OCI-LY3 (cell line): ENCODE measurements around the gene WNT7B.

Experiments
- H2AFZ ChIP-seq: fragments of 200-600, 300-600 bp; shearing (Covaris generic); 2 replicates; pipeline ENCODE4 v1.6.0; 2014; ENCODE audit warnings: antibody characterized with exemption, low read depth, low read length
- H3K27ac ChIP-seq: fragments of 200-600, 300-600 bp; sonication (generic); 2 replicates; pipeline ENCODE4 v1.5.1; 2014; ENCODE audit warnings: mild to moderate bottlenecking, low read length, moderate library complexity, mixed read lengths
- H3K27me3 ChIP-seq: fragments of 200-600, 300-600 bp; sonication (generic); 2 replicates; pipeline ENCODE4 v1.6.1; 2014; ENCODE audit warnings: low read depth, low read length, mixed read lengths
- H3K36me3 ChIP-seq: fragments of 200-600, 300-600 bp; sonication (generic); replicated peaks from 2 replicates; pipeline ENCODE3; 2014; ENCODE audit warnings: low read depth, low read length, mixed read lengths
- H3K4me1 ChIP-seq: fragments of 300-600, 200-600 bp; sonication (generic); 2 replicates; pipeline ENCODE4 v1.6.1; 2014; ENCODE audit warnings: low read length, mixed read lengths
- H3K4me2 ChIP-seq: fragments of 200-600, 300-600 bp; sonication (generic); 2 replicates; pipeline ENCODE4 v1.6.1; 2014; ENCODE audit warnings: low read length, mixed read lengths
- H3K4me3 ChIP-seq: fragments of 300-600, 200-600 bp; sonication (generic); 2 replicates; pipeline ENCODE4 v1.5.1; 2014; ENCODE audit warnings: antibody characterized with exemption, mild to moderate bottlenecking, low read length, moderate library complexity
- H3K79me2 ChIP-seq: fragments of 300-600, 200-600 bp; shearing (Covaris generic); 2 replicates; pipeline ENCODE4 v1.6.1; 2014; ENCODE audit warnings: mild to moderate bottlenecking, low read length, mixed read lengths
- H3K9ac ChIP-seq: fragments of 300-600, 200-600 bp; shearing (Covaris generic); 2 replicates; pipeline ENCODE4 v1.6.0; 2014; ENCODE audit warnings: mild to moderate bottlenecking, low read length, moderate library complexity
- H3K9me3 ChIP-seq: fragments of 200-600, 300-600 bp; shearing (Covaris generic); 2 replicates; pipeline ENCODE4 v1.6.1; 2014; ENCODE audit warnings: low read length, mixed read lengths; ENCODE audit not compliant: insufficient read depth
- H4K20me1 ChIP-seq: fragments of 200-600, 300-600 bp; sonication (generic); 2 replicates; pipeline ENCODE4 v1.6.1; 2016; ENCODE audit warnings: low read length, mixed read lengths; ENCODE audit not compliant: insufficient read depth
- CTCF ChIP-seq: fragments of 200-600, 300-600 bp; sonication (generic); IDR thresholded peaks from 2 replicates; pipeline ENCODE4 v1.5.1; 2014; ENCODE audit warnings: antibody characterized with exemption, low read length, low read depth
- EZH2phosphoT487 ChIP-seq: fragments of 200-600 bp; shearing (Covaris generic); IDR thresholded peaks from 2 replicates; pipeline ENCODE4 v1.6.1; 2018; ENCODE audit warnings: antibody characterized with exemption, mixed run types, low read depth

WNT7B gene

GRCh38 chr22:45880716-45881523, 96.0 kb downstream of the WNT7B start:
- H2AFZ ChIP-seq = no peak overlapping the region
- no peaks in the 10 kb centered on the region for H3K36me3 ChIP-seq
- H3K79me2 ChIP-seq = no peaks in the 10 kb centered on the region
- H3K9ac ChIP-seq = no peak overlapping the region
- no peaks in the 10 kb centered on the region for H3K9me3 ChIP-seq
- no peak overlapping the region for H3K27ac ChIP-seq
- H4K20me1 ChIP-seq = no peaks in the 10 kb centered on the region
- TF ChIP-seq CTCF = no peak
- no peak for TF ChIP-seq EZH2phosphoT487
- no peaks in the 10 kb centered on the region for H3K27me3 ChIP-seq
- no peaks in the 10 kb centered on the region for H3K4me1 ChIP-seq
- H3K4me3 ChIP-seq = no peak overlapping the region
- H3K4me2 ChIP-seq = no peak overlapping the region

GRCh38 chr22:45880091-45880715, 96.8 kb downstream of the WNT7B start:
- no peaks in the 10 kb centered on the region for H3K4me1 ChIP-seq
- no peak for TF ChIP-seq CTCF
- TF ChIP-seq EZH2phosphoT487 = no peak
- no peaks in the 10 kb centered on the region for H3K36me3 ChIP-seq
- H3K4me2 ChIP-seq = no peak overlapping the region
- no peak overlapping the region for H3K4me3 ChIP-seq
- no peaks in the 10 kb centered on the region for H3K9me3 ChIP-seq
- H2AFZ ChIP-seq = no peak overlapping the region
- H3K9ac ChIP-seq = no peak overlapping the region
- H3K27me3 ChIP-seq = no peaks in the 10 kb centered on the region; the same call in 1 of the 2 replicates
- no peaks in the 10 kb centered on the region for H3K79me2 ChIP-seq
- H4K20me1 ChIP-seq = no peaks in the 10 kb centered on the region
- no peak overlapping the region for H3K27ac ChIP-seq

GRCh38 chr22:45879552-45879949, 97.4 kb downstream of the WNT7B start:
- Histone ChIP-seq H3K4me2 (no peak overlapping the region), H3K9me3 (no peaks in the 10 kb centered on the region), H3K4me1 (no peaks in the 10 kb centered on the region), H3K79me2 (no peaks in the 10 kb centered on the region), H4K20me1 (no peaks in the 10 kb centered on the region), H3K27me3 (peaks cover 2% of the 10 kb centered on the region), H3K9ac (no peak overlapping the region), H2AFZ (no peak overlapping the region), H3K4me3 (no peak overlapping the region), H3K27ac (no peak overlapping the region), H3K36me3 (no peaks in the 10 kb centered on the region)
- TF ChIP-seq CTCF (no peak), EZH2phosphoT487 (no peak)

- no peaks in the 10 kb centered on the region for H3K79me2 ChIP-seq
- no peak overlapping the region for H3K9ac ChIP-seq
- TF ChIP-seq CTCF (no peak), EZH2phosphoT487 (no peak)
- H3K36me3 ChIP-seq = no peaks in the 10 kb centered on the region
- no peak overlapping the region for H3K4me2 ChIP-seq
- H3K4me3 ChIP-seq = no peak overlapping the region
- H2AFZ ChIP-seq = no peak overlapping the region
- H4K20me1 ChIP-seq = no peaks in the 10 kb centered on the region
- H3K27ac ChIP-seq = no peak overlapping the region
- no peaks in the 10 kb centered on the region for H3K4me1 ChIP-seq
- H3K27me3 ChIP-seq = peaks cover 6% of the 10 kb centered on the region
- H3K9me3 ChIP-seq = no peaks in the 10 kb centered on the region
Observed at GRCh38 chr22:45878901-45879551, 97.9 kb downstream of the WNT7B start.
